Activated gamma-delta T cell (primary cell): ENCODE results near the gene HYLS1.
"Not testable (repeated sequence)": the region's sequence is repeated elsewhere in the genome, so short reads cannot be mapped to it uniquely, and the experiment has no call there.

Experiments
- DNase-seq: peaks from one replicate; lab custom pipeline; 2025; lab: John Stamatoyannopoulos, UW

The HYLS1 gene

DNA sequence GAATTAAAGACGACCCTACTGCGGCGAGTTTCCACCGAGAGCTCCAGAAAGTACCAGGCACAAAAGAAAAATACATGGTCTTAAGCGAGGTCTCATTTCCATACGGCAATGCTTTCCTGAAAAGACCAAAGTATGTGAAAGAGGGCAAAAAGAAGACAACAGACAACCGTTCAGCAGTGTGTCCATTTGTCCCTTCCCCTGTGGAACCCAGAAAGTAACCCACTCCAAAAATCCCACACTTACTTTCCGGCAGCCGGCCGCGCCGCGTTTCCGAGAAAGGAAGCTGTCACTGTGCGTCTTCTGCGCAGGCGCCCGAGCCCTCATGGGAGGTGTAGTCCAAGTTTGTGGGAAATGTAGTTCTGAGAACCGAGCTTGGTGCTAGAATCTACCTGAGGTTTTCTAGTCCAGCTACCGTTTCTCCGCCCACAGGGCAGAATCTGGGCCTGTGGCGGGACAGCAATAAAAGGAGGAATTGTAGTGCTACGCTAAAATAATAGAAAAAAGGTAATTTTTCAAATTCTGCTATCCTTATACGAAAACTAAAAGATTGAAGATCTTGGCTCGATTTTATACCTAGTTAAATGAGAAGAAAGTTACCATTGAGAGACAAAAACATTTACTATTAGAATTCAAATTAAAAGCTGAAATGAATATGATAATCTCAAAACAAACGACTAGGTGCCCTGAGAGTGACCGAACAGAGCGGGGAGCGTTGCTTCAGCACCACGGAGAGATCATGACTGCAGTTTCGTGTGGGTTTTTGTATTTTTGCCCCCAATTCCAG lies 15.7 kb downstream of the HYLS1 start, which contains the start of gene PUS3:
Gene PUS3 (minus strand): TSS at position 280 of the 784 bp plus-strand sequence. CDS start 6,922 bp downstream, outside the sequence.
- DNase-seq, result peak; percentile 74

- peak; percentile 16 for DNase-seq
Measured at GRCh38 chr11:125903711-125904659, 16.5 kb downstream of the HYLS1 start, which contains the start of gene DDX25. TSS of gene DDX25 (plus strand) at chr11:125904508. CDS start at chr11:125904518, 10 bp downstream.

DNA sequence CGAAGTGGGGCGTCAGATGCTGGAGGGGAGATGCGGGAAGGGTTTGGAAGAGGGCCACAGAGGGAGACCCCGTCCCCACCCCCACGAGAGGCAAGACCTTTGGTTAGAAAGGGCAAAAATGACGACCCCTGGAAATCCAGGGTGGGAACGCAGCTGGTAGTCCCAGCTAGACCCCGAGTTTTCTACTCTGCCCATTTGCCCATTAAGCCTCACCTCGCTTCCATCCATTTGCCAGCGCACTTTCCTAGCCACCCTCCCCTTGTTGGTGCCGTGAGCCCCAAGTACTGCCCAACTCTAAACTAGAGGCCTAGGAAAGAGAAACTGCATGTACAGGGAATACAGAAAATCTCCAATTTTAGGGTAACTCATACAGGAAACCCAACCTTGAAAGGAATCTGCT lies 17.2 kb downstream of the HYLS1 start:
- DNase-seq, result no peak

GRCh38 chr11:125910226-125910849 lies 22.9 kb downstream of the HYLS1 start:
- no peak for DNase-seq

DNA sequence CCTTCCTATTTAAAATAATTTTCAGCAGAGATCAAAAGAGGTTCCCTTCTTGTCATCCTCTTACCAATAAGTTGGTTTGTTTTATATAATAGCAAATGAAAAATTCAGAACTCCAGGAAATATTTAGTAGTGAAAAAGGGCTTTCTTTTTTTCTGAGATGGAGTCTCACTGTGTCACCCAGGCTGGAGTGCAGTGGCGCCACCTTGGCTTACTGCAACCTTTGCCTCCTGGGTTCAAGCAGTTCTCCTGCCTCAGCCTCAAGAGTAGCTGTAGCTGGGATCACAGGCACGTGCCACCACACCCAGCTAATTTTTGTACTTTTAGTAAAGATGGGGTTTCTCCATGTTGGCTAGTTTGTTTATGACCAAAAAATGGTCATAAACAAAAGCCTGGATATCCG lies 27.1 kb downstream of the HYLS1 start:
- not testable (repeated sequence) for DNase-seq

- no peak for DNase-seq
Measured at GRCh38 chr11:125916683-125917347, 29.3 kb downstream of the HYLS1 start.

GRCh38 chr11:125918140-125918840 lies 30.8 kb downstream of the HYLS1 start:
- no peak for DNase-seq

DNA sequence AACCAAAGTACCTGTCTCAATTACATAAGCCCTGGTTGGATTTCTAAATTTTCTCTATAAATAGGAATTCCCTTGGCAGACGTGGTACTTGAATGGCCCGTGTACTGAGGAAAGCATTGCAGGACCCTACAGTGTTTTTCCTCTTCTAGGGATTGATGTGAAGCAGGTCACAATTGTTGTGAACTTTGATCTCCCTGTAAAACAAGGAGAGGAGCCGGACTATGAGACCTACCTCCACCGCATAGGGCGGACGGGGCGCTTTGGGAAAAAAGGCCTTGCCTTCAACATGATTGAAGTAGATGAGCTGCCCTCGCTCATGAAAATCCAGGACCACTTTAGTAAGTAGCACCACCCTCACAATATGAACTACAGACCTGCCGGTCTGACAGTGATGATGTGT lies 33.6 kb downstream of the HYLS1 start:
- no peak for DNase-seq

DNA sequence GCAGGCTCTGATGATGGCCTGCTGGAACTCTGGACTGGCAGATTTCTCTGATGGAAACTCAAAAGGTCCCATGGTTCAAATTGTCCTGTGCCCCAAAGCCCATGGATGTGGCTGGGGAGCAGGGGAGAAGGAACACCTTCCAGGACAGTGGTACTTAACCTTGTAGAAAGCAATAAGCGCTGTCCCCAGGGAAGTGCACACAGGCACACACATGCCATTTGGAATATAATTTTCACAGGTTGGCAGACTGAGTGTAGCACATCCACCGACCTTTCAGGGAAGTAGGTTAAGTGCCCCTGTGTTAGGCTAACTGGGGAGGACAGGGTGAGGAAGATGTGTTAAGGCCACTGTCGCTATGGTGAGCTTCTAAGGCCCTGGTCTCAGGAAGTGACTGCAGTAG lies 34.7 kb downstream of the HYLS1 start:
- no peak for DNase-seq

GRCh38 chr11:125923012-125923579 lies 35.6 kb downstream of the HYLS1 start:
- DNase-seq, result no peak

DNA sequence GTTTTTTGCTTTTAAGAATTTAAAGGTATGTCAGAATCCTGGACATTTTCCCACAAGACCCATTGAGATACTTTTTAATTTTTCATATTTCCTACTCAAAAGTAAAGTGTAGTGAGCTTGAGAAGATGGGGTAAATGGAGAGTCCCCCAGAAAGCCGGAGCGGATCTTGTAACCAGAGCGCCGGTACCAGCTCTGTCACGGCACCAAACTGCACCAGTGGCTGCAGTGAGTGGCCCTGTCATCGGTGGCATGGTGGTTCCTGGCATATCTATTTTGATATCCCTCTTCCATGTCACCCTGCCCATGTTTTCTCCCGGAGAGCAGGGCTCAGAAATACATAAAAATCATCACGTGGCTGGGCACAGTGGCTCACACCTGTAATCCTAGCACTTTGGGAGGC lies 36.2 kb downstream of the HYLS1 start:
- no peak for DNase-seq

- DNase-seq, result no peak
Measured at GRCh38 chr11:125924384-125925007, 37.0 kb downstream of the HYLS1 start.

- no peak for DNase-seq
Measured at GRCh38 chr11:125925247-125925740, 37.8 kb downstream of the HYLS1 start.

DNA sequence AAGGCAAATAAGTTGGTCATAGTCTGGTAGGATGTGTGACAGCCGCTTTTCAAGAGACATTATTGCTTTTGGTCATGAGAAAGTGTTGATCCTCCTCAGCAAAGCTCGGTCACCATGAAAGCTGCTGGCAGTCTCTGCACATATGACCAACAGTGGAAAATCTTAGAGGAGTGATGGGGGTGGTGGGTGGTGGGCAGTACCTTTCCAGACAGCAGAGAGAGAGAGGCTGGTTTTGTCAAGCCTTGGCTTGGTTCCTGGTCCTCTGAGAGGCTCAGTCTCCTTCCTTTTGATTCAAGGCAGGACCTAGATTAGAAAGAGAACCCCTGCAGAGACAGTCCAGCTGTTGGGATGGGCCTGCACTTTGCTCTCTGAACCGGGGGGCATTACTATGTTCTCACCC lies 38.3 kb downstream of the HYLS1 start:
- no peak for DNase-seq

GRCh38 chr11:125926682-125927081 lies 39.2 kb downstream of the HYLS1 start:
- no peak for DNase-seq

DNA sequence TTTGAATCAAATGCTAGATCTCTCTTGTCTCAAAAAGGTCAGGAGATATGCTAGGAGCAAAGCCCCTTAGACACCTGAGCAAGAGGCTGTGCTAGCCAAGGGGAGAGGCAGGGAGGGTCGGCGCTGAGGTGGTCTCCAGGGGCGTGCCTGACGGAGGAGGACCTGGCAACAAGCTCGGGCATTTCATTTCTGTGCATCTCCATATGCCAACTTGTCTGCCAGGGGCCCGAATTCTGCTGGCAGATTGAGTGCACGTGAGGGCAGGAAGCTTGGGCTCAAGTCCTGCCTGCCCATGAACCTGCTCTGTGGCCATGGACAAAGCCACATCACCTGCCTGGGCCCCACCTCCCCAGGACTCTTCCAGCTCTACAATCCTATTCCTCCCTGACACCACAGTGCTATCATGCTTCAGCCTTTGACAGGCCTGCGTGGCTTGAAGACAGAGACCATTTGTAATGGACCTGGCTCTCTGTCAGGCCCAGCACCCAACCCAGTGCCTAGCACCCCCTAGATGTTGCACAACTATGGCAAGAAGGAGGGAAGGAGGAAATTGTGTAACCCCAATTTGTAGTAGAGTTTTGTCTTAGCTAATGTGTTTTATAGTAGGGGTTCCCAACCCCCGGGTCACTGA lies 42.1 kb downstream of the HYLS1 start:
- DNase-seq, result no peak

GRCh38 chr11:125930076-125930450 lies 42.6 kb downstream of the HYLS1 start:
- no peak for DNase-seq

- no peak for DNase-seq
Measured at GRCh38 chr11:125931116-125931515, 43.6 kb downstream of the HYLS1 start.

DNA sequence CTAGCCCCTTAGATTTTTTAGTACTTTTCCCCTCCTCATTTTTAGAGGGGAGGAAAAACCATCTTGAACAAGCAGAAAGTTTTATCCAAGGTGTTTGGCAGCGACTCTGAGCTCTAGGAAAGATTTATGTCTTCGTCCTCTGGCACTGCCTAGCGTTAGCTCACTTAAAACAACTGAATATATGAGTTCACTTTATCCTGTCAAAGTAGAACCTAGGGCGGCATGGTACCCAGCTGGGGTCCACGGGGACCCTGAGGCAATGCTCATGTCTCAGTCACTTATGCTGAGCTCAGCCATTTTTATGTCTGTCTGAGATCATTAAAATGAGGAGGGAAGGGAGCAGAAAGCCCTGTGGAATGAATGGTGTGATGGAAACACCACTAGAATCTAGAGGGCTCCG lies 44.2 kb downstream of the HYLS1 start:
- DNase-seq, result no peak

DNA sequence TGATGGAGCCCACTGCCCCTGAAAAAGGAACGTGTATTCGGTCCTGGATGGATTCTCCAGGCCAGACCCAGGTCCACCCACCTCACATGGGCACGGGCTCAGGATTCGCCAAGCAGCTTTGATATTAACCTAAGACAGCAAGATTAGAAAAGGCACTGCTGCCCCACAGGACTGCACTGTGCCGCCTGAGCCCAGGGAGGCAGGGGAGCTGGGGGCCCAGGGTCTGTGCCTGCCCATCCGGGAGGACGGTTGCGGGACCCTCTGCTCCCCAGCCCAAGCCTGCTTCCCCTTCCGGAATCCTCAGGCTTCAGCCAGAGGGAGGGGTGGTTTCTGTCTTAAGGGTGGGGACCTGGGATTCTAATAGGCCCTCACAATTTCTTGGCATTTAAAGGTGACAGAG lies 44.8 kb downstream of the HYLS1 start:
- no peak for DNase-seq
